Esophagus muscularis mucosa (tissue), 3 donors: Measurements from ENCODE around the gene GNAT1.

Source experiments
- CTCF ChIP-seq, 3 experiments: fragments of 200-600 bp in 2 of 3; fragments of 450-650 bp in 1 of 3; sonication (generic) in 2 of 3; IDR thresholded peaks; one replicate each; pipeline ENCODE4 v1.5.1; 2017 to 2019; ENCODE audit warnings: antibody characterized with exemption in 3 of 3, mild to moderate bottlenecking in 2 of 3, moderate library complexity in 1 of 3
- EP300 ChIP-seq: sonication (generic); formaldehyde crosslinking; IDR thresholded peaks from one replicate; pipeline ENCODE4 v1.6.1; 2017; ENCODE audit warnings: antibody characterized with exemption

- TF ChIP-seq CTCF (IDR thresholded peaks at IDR 0.05) (no peak), EP300 (no peak)
These were observed 24.1 kb downstream of the GNAT1 start for GRCh38 chr3:50215529-50215928.
